LNCAP (cell line): ENCODE results near the gene SIRT1.

Experiments used
- TF ChIP-seq, protein P1 (sequence below): fragments of 450-650 bp; IDR thresholded peaks from 2 replicates; pipeline ENCODE4 v1.5.1; 2017; ENCODE audit warnings: mild to moderate bottlenecking

Gene SIRT1

DNA sequence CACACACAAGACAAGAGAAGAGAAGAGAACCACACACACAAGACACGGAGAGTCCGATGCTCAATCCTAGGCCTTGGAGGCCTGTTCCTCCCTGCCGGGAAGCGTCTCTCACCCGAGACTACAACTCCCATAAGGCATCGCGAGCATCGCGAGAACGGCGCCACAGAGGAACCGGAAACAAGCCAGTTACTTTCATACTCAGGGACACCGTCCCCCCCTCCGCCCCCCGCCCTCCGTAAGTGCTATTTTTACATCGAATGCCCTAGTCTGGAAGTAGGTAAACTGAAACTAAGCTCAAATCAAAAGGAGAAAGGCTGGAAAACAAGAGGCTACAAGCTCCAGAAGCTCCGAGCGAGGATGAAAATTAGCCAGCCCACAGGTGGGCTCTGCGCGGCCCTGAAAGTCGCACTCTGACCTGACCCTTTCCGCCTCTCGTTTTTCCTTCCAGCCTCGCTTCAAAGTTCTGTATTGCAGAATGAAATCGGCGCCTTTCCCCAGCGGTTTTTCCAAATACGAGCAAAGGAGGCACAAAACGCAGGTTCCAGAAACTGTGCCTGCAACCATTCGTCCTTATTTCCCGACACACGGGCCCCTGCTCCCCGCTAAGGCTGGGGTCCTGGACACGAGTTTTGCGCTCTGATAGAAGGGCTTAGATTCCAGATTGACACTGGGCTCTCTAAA is 35.0 kb upstream of the SIRT1 start:
- TF ChIP-seq, protein P1, sequence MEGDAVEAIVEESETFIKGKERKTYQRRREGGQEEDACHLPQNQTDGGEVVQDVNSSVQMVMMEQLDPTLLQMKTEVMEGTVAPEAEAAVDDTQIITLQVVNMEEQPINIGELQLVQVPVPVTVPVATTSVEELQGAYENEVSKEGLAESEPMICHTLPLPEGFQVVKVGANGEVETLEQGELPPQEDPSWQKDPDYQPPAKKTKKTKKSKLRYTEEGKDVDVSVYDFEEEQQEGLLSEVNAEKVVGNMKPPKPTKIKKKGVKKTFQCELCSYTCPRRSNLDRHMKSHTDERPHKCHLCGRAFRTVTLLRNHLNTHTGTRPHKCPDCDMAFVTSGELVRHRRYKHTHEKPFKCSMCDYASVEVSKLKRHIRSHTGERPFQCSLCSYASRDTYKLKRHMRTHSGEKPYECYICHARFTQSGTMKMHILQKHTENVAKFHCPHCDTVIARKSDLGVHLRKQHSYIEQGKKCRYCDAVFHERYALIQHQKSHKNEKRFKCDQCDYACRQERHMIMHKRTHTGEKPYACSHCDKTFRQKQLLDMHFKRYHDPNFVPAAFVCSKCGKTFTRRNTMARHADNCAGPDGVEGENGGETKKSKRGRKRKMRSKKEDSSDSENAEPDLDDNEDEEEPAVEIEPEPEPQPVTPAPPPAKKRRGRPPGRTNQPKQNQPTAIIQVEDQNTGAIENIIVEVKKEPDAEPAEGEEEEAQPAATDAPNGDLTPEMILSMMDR: no peak

DNA sequence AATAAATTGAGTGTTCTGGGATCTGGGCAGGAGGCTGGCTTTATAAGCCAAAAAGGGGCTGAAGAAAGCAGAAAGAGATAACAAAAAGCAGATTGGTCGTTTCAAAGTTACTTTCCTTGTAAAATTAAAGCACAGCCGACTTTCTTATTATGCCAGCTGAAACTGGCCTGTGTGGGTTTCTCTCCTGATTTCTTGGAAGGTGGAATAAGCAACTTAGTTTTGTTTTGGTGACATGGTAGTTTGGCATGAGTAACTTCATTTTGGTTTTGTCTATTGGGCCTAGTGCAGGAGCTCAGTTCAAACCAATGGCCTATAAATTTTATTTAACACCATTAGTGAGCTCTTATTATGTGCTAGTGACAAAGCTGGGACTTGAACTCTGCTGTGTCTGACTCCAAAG is 33.3 kb upstream of the SIRT1 start:
- TF ChIP-seq, protein P1: no peak

DNA sequence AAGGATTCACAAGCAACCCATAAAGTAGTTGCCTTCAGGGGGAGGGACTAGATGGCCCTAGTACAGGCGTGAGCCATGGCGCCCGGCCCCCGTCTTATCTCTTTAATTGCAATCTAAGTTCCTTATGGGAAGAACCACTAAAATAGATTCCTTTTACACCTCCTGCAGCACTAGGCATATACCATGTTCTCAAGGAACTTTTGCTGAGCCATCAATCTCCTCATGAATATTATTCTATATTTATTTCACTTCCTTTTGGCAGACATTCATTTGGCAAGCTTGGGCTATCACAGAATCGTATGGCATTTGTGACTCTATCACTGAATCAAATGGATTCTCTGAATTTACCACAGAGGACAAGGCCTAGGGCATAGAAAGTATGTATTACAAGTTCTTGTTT is 31.7 kb upstream of the SIRT1 start:
- TF ChIP-seq, protein P1: no peak

DNA sequence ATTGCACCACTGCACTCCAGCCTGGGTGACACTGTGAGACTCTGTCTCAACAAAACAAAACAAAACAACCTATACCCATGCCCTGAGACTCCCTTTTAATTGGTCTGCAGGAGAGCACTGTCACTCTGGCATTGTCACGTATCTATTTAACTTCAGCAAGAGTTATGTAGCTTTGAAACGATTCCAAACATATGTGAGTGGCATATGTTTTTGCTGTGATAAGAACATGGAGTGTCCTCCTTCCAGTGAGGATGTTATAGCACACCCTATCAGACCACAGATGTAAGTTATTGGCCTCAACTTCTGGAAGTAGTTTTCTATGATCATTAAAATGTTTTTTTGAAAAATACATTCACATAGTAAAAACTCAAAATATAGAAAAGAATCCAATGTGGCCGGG is 30.9 kb upstream of the SIRT1 start:
- TF ChIP-seq, protein P1: no peak

DNA sequence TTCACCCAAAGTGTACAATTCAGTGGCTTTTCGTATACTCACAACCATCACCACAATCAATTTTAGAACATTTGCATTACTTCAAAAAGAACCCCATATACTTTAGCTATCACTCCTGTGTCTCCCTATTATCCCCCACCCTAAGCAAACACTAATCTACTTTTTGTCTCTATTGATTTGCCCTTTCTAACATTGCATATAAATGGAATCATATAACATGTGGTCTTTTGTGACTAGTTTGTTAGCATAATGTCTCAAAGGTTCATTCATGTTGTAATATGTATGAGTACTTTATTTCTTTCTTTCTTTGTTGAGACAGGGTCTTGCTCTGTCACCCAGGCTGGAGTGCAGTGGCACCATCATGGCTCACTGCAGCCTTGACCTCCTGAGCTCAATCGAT is 25.5 kb upstream of the SIRT1 start:
- TF ChIP-seq, protein P1: no peak

DNA sequence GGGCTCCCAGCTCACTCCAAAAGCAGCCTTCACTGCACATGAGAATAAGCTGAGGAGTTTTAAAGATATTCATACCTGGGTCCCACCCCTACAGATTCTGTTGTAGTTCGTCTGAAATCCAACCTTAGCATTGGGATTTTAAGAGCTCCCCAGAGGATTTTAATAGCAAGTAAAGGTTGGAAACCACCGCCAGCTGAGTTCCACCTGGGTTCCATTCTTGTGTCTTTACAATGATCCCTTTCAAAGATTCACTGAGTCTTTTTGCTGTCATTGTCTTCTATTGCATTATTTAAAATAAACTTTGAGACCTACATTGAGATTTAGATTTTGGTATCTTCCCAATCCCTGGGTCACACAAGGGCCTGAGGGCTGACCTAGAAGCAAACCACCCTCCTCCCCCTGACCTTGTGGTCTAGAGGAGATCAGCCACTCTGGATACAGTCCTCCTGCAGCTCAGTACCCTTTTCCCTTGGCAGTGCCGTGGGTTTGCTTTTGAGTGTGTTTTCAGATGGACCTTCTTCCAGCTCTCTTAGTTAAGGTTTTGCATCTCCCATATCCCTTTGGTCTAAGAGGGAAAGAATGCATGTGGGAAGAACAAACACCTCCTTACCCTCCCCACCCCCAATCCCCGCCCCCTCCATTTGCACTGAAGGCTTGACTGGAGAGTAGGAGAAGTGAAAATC is 22.6 kb upstream of the SIRT1 start:
- TF ChIP-seq, protein P1: no peak

DNA sequence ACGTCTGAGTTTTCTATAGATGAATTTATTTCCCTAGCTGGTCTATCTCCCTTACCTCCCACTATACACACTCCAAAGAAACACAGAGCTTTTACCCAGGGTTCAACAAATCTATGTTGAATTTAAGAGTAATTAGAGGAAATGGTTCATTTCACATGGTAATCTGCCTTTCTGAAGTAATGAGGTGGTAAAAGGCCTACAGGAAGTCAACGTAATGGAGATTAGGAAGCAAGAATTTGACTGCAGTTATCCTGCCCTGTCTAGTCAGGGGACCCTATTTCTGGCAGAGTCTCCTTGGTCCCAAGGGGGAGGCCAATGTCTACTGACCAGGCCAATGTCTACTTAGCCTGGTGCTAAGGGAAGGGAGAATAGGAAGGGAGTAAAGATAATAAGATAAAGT is 21.4 kb upstream of the SIRT1 start:
- TF ChIP-seq, protein P1: no peak
